Dedifferentiated amniotic fluid mesenchymal stem cell (primary cell): Measurements from ENCODE around the gene GHDC.
"Not testable (repeated sequence)": the region's sequence is repeated elsewhere in the genome, so short reads cannot be mapped to it uniquely, and the experiment has no call there.

ENCODE experiments used
- DNase-seq: peaks from one replicate; pipeline ENCODE4 v3.0.0-alpha.2; 2016; ENCODE audit errors: extremely low spot score

The GHDC gene, protein sequence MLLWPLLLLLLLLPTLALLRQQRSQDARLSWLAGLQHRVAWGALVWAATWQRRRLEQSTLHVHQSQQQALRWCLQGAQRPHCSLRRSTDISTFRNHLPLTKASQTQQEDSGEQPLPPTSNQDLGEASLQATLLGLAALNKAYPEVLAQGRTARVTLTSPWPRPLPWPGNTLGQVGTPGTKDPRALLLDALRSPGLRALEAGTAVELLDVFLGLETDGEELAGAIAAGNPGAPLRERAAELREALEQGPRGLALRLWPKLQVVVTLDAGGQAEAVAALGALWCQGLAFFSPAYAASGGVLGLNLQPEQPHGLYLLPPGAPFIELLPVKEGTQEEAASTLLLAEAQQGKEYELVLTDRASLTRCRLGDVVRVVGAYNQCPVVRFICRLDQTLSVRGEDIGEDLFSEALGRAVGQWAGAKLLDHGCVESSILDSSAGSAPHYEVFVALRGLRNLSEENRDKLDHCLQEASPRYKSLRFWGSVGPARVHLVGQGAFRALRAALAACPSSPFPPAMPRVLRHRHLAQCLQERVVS

DNA sequence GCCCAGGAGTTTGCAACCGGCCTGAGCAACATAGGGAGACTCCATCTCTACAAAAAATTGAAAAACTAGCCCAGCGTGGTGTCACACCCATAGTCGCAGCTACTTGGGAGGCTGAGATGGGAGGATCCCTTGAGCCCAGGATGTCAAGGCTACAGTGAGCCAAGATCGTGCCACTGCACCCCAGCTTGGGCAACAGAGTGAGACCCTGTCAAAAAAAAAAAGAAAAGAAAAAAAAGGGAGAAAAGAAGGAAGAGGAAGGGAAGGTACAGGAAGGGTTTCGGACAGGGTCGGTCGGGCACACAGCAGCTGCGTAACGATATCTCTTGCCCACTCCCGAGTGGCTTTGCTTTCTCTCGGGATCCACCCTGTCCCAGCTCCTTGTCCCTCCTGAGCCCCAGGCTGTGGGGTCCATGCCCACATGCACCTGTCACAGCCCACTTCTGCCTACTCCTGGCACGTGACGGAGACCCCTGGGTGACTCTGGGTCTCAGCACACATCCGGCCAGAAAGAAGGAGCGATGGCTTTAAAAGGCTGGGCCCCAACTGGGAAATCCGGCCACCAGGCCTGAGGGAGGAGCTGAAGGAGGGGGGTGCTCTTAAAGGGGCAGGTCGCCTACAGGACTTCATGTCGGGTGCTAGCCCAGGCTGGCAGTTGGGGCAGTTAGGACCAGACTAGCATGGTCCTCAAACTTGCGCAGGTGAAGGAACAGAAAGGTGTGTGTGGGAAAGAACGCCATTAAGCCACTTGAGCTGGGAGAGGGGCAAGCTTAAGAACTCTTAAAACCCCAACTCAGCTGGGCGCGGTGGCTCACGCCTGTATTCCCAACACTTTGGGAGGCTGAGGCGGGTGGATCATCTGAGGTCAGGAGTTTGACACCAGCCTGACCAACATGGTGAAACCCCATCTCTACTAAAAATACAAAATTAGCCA lies at the start of gene GHDC:
Gene GHDC, minus strand, starts transcription at position 526 of the 931 bp plus-strand sequence. CDS start 913 bp downstream, outside the sequence.
- DNase-seq, result peak; percentile 33

DNA sequence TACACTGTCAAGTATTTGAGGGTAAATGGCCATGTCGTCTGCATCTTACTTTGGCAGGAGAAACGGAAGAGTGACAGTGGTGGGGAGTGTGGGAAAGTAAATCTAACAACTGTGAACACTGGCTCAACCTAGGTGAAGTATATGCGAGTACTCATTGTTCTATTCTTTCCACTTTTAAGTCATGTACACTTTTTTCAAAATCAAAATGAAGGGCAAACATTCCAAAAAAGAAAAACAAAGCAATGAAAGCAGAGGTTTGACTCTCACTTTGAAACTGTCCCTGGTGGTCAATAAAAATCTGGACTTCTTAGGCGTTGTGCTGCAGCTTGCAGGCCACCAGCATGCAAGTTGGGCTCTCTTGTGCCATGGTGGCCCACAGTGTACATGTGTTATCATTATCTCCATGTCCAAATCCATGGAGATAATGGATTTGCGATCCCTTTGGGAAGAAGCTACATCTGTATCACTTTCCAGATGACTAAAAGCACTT lies 49.2 kb upstream of the GHDC start:
- DNase-seq, result no peak

DNA sequence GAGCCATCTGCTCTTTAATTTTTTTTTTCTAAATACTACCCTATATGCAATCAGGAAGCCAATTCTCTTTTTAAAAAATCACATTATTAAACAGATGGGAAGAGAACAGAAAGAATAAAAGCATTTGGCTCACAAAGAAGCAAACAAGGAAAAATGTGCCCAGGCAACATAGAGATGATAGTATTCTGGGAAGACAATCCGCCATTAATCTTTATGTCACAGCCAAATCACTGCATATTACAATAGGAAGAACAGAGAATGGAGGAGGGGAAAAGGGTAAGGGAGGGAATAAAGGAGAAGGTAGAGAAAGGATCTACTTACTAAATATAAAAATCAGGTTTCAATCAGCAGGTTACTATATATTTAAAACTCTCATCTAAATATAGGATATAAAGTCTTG lies 47.6 kb upstream of the GHDC start:
- no peak for DNase-seq

DNA sequence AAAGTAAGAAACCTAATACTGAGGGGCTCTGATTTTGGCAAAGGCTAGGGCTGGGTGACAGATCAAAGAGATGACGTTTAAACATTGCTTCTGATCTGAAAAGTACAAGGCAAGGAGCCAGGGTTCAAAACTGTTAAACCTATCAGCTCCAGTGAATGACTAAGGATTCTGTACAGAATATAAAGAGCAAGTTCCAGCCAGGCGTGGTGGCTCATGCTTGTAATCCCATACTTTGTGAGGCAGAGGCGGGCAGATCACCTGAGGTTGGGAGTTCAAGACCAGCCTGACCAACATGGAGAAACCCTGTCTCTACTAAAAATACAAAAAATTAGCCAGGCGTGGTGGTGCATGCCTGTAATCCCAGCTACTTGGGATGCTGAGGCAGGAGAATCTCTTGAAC lies 46.6 kb upstream of the GHDC start:
- DNase-seq, result not testable (repeated sequence)

DNA sequence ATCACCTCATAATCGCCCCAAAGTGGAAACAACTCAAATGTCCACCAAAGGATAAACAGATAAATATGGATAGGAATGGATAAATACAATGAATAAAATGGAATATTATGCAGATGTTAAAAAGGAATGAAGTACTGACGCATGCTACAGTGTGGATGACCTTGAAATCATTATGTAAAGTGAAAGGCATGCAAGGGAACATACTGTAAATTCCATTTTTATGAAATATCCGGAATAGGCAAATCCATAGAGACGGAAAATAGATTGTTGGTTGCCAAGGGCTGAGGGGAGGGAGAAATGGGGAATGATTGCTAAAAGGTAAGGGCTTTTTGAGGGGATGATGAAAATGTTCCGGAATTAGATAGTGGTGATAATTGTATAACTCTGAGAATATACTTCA lies 45.9 kb upstream of the GHDC start:
- no peak for DNase-seq

DNA sequence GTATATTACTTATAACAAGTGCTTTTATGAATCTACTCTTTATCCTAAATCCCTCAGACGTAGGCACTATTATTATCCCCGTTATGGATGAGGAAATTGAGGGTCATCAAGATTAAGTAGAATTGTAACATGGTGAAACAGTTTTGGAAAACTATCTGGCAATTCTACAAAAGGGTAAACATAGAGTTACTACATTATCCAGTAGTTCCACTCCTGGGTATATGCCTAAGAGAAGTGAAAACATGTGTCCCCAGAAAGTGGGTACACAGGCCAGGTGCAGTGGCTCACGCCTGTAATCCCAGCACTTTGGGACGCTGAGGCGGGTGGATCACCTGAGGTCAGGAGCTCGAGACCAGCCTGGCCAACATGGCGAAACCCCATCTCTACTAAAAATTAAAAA lies 45.3 kb upstream of the GHDC start:
- not testable (repeated sequence) for DNase-seq

DNA sequence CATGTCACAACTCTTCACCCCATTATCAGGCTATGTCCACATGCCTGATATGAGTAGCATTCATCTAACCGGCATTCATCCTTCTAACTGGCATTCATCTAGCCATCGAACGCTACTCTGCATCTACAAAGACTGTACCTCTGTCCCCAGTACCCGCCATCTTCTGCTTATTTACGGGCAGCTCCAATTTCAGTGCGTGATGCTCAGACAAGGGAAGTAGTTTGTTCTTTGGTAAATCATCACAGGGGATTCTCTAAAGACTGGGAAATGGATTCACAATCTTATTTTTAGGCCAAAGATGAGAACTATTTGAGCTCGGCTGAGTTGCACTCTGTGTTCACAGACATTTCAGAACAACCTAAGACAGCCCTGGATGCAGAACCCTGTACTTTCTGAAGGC lies 42.5 kb upstream of the GHDC start:
- DNase-seq, result no peak

DNA sequence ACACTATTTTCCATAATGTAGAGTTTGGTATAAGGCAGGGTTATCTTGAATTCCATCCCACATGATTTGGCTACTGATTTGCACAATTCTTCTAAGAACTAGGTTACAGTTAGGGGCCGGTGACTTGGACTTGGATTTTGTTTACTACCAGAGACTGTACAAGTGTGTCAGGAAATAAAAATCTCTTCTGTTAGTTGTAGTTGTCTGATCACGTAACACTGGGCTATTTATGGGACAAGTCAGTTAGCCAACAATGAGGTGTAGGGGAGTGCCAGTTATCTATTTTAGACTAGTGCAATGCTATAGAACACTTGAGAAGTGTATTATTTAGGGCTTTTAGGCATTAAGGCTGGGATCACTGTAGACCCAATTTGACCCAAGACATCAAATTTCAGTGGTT lies 39.7 kb upstream of the GHDC start:
- no peak for DNase-seq

DNA sequence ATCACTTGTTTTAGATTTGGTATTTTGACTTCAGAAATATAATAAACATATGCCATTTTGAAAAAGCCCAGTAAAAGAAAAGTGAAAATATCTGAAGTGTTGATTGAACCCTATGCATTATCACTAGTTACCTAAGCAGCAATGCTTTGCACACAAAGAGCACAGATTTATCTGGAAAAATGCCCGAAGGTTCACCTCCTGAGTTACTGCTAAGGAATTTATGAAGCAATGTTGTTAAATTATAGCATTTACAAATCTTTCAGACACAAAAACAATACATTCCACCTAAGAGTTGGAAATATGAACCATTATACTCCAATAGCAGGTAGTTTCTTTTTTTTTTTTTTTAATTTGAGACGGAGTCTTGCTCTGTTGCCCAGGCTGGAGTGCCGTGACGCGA lies 38.9 kb upstream of the GHDC start:
- DNase-seq, result no peak

DNA sequence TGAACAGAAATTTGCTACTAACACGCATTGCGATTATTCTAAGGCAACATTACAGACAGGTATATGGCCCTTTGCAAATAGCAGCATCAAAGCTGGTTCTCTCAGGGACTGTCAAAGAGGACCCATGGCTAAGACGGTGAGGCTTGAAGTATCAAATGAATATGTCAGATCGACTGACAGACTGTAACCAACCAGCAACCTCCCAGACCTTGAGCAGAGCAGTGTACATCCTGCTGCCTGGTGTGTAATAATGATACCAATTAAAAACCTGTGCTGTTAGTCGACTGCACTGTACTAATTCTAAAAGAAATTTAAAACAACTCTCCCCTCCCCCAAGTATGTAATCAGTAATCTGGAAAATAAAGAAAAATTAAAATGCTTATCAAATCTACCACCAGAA lies 35.9 kb upstream of the GHDC start:
- no peak for DNase-seq

DNA sequence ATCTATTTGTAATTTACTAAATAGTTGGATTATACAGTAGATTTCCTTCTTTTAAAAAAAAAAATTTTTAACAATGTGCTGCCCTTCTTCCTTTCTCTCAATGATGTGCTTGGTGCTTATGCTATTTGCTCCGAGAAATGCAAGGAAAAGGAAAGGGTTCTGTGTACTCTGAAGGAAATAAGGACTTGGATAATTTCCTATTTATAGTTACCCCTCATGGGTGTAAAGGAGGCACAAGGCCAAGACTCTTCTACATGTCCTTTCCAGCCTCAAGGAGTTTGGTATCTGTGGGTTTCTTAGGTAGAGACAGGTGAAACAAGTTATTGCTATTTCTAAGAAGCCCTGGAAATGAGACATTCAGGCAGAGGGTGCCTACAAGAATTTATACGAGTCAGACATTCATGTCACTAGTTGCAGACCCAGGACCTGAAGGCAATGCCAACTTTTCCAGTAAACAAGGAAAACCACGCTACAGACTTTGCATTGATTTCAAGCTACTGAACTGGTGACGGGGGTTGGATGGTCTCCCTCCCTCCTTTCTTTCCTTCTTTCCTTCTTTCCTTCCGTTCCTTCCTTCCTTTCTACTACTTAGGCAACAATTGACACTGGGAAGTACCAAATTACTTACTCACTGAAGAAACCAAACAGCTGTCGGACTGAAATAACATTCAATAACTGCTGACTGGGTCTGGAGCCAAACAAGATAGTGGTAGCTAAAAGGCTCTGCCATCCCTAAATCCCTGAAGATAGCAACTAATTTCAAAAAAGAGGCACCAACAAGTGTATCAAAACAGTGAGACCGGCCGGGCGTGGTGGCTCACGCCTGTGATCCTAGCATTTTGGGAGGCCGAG lies 33.8 kb upstream of the GHDC start:
- no peak for DNase-seq

DNA sequence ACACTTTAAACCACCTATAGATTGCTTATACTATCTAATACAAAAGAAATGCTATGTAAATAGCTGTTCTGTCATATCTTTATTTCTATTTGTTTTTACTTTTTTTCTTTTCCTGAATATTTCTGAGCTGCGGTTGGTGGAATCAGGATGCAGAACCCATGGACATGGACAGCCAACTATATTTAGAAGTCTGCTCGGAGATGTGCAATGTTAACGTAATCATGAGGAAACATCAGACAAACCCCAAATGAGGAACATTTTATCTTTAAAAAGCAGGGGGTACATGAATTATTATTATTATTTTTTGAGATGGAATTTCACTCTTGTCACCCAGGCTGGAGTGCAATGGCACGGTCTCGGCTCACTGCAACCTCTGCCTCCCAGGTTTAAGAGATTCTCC lies 31.4 kb upstream of the GHDC start:
- DNase-seq, result no peak

DNA sequence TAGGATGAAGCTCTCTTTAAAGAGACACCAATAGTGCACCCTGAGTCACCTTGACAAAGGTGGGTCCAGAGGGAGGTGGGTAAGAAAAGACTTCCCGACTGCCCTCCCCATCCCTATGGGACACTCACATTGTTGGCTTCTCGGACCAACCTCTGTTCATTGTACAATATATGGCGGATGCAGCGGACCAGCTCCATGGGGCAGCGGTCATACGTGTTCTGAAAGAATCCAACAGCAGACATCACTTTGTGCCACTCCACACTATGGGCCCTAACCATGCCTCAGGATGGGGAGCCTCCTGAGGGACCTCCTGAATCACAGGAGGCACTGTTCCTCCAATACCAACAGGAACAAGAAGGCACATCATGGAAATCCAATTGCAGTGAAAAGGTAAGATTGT lies 30.4 kb upstream of the GHDC start:
- DNase-seq, result no peak

DNA sequence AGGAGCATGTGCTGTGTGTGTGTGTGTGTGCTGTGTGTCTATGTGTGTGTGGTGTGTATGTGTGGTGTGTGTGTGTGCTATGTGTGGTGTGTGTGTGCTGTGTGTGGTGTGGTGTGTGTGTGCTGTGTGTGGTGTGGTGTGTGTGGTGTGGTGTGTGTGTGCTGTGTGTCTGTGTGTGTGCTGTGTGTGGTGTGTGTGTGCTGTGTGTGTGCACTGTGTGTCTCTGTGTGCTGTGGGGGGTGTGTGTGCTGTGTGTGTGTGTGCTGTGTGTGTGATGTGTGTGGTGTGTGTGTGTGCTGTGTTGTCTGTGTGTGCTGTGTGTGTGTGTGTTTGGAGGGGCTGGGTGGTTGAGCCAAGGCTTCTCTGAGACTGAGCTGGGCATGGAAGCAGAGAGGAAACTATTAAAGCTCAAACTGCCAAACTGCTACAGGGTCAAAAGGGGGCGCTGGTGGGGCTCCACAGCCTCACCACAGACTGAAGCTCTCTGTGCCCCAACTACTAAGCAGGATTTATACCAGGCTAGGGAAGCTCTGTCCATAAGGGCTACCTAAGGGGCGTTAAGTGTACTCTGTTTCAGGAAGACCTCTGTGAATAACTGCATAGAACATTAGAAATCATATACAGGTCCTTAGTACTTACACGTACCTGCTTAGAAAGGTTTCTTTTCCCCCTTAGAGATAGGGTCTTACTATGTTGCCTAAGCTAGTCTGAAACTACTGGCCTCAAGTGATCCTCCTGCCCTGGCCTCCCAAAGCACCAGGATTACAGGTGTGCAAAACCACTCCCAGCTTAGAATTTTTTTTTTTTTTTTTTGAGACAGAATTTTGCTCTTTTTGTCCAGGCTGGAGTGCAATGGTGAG lies 27.8 kb upstream of the GHDC start:
- DNase-seq, result no peak

DNA sequence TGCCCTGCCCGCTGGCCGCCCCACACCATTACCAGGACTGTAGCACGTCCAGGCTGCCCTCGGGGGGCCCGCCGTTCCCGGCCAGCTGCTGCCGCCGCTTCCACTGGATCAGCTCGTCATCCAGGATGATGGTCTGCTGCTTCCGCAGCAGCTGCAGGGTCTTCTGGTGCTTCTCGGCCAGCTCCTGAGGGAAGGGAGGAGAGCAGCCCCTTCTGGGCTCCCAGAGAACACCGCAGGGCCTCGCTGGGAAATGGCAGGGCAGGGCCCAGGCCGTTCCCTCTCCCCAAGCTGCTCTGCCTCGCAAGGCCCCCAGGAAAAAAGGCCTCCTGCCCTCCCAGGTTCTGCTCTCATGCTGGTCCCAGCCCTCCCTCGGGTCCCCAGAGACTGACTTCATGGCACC lies 25.0 kb upstream of the GHDC start:
- not testable (repeated sequence) for DNase-seq

DNA sequence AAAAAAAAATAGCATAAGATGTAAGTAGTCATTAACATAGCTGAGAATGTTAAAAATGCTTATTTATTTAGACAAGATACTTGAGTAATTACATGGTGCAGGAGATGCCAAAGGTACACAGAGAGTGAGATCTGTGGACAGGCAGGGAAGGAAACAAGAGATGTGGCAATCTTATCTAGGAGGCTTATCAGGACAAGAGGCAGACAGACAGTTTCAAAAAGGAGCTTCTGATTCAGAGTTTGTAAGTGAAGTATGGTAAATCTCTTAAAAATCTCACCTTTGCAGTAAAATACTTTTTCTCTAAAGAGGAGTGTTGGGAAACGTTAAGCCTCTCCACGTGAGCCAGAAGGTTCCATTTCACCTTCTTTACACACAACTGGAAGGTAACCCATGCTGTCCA lies 19.9 kb upstream of the GHDC start:
- DNase-seq, result no peak

DNA sequence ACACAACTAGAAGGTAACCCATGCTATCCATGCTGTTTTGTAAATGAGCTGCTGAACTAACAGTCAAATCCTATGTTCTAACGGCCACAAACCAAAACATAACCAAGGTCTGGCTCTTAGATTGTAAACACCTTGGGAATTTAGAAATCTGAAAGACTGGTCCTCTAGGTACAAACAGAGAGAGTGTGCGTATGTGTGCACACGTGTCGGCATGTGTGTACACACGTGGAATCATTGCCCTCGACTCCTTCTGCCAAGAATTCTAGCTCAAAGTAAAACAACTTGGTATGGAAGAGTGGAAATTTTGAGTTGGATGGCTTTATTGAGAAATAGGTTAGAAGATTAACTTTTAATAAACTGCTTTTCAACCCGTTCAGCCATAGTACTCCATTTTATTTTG lies 18.1 kb upstream of the GHDC start:
- DNase-seq, result no peak

DNA sequence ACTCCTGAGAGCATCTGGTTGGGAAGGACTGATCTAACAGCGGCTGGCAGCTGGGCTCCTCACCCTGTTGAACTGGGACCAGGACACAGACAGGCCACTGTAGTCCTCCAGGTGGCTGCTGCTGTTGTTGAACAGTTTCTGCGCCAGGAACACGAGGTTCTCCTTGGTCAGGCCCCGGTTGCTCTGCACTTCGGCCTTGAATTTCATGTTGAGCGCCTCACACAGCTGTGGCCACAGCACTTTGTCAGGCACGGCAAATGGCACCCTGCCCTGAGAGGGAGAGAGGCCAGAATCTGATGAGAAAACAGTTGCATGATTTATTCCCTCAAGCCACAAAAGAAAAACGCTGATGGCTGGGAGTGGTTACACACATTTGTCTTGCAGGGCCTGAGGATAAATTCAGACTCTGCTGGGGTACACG lies 17.6 kb upstream of the GHDC start:
- DNase-seq, result not testable (repeated sequence)

DNA sequence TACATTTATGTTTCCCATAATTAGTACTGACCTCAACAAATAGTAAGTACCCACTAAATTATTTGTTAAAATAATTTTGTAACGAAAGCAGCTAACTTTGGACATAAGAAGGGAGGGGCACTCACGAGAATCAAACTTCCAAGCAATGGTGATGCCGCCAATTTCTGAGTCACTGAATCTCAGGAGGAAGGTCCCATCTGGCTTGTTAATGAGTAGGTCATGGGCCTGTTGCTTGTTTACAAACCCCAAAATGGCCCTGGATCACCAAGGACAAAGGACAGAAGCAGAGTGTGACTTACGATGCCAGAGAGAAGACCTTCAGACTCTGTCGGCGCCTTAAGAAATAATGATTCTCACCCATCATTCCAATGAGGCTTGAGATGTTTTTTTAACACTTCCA lies 15.8 kb upstream of the GHDC start:
- no peak for DNase-seq

DNA sequence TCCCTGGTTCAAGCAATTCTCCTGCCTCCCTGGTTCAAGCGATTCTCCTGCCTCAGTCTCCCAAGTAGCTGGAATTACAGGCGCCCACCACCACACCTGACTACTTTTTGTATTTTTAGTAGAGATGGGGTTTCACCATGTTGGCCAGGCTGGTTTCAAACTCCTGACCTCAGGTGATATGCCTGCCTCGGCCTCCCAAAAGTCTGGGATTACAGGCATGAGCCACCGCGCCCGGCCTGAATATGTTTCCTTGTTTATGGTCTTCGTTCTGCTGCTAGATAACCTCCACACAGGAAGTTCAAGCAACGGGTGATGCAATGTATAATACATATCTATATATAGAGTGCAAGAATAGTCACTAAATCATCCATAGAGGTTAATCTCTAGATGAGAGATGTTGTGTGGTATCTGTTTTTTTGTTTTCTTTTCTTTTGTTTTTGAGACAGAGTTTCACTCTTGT lies 11.9 kb upstream of the GHDC start:
- DNase-seq, result not testable (repeated sequence)
